OCI-LY3 (cell line): ENCODE data around the gene GMIP.

ENCODE experiments used
- CTCF ChIP-seq: fragments of 200-600, 300-600 bp; sonication (generic); IDR thresholded peaks from 2 replicates; pipeline ENCODE4 v1.5.1; 2014; ENCODE audit warnings: antibody characterized with exemption, low read length, low read depth
- EZH2phosphoT487 ChIP-seq: fragments of 200-600 bp; shearing (Covaris generic); IDR thresholded peaks from 2 replicates; pipeline ENCODE4 v1.6.1; 2018; ENCODE audit warnings: antibody characterized with exemption, mixed run types, low read depth

- peak; percentile 19; the same call in 1 of the 2 replicates for TF ChIP-seq CTCF
- TF ChIP-seq EZH2phosphoT487: no peak
Observed at GRCh38 chr19:19663256-19664120, 20.0 kb upstream of the GMIP start, which contains the start of gene ATP13A1.
